GM19351 (cell line): ENCODE data around the gene ZFP2.
"Not testable (repeated sequence)": the region's sequence is repeated elsewhere in the genome, so short reads cannot be mapped to it uniquely, and the experiment has no call there.

ENCODE experiments used
- ATAC-seq: cut with Tn5 transposase; IDR thresholded peaks from one replicate; pipeline ENCODE4 v1.9.1; 2021; ENCODE audit warnings: mild to moderate bottlenecking, moderate library complexity; ENCODE audit not compliant: unreplicated experiment

Gene ZFP2

DNA sequence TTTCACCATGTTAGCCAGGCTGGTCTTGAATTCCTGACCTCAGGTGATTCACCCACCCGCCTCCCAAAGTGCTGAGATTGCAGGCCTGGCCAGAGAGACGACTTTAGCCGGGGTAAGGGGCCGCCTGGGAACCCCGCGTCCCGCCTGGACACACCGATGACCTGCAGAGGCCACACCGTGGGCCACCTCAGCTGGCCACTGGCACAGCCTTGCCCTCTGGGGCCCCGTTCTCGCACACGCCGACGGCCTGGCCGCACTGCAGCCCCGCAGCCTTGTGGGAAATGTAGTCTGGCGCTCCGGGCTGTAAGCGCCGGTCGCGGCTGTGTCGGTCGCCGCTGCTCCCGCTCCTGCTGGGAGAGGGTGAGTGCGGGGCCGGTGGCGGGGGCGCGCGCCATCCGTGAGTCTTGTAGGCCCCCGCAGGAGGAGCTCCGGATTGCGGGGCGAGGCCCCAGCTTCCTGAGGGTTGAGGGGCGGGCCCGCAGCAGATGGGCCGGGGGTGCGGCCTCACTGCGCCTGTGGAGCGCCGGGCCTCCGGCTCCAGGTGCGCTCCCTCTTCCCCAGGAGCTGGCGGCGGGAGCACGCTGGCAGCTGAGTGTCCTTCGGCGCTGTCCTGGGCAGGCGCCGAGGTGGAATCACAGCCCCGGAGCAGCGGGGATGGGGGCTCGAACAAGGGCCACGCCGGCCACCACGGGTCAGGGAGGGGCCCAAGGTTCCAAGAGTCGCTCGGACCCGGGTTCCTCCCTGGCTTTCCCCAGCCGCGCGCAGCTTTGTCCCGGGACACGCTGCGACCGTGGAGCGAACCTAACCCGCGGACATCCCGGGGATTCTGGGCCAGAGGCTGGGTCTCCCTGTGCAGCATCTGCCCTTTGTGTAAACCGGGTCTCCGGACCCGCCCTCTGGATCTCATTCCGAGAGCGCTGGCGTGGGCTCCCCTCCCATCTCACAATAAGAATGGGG is at the start of gene ZFP2:
Gene ZFP2, plus strand, starts transcription at position 299 of the 957 bp plus-strand sequence. CDS start 35,401 bp downstream, outside the sequence.
- ATAC-seq, result no peak

DNA sequence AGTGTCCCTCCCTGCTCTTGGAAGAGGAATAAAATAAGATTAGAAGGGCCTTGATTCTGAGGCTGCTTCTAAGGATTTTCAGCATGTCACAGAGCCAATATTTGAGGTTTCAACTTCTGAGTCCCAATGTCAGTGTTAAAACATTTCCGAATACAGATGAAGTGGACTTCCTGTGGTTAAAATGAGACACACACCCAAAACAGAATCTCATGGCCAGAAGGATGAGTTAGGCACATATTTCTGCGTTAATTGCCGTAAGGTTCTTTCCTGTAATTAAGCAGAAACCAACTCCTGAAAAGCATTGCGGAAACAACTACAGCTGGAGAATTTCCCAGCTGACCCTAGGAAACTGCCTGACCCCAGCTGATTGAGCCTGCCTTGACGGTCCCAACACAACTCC is 46.4 kb upstream of the ZFP2 start:
- ATAC-seq, result no peak

DNA sequence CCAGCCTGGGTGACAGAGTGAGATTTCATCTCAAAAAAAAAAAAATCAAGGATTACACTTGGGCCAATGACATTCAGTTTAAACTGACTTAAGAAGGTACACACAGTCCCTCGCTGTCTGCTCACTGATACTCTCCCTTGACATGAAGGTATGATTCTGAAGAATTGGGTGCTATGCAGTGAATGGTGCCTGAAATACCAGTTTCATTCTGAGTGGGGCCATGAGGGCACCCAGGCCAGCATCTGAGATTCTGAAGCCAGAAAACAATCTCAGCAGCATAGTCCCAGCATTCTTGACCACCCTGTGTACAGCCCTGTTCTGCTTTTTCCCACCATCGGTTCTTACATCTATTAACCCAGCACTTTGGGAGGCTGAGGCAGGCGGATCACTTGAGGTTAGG is 43.8 kb upstream of the ZFP2 start:
- ATAC-seq, result no peak

DNA sequence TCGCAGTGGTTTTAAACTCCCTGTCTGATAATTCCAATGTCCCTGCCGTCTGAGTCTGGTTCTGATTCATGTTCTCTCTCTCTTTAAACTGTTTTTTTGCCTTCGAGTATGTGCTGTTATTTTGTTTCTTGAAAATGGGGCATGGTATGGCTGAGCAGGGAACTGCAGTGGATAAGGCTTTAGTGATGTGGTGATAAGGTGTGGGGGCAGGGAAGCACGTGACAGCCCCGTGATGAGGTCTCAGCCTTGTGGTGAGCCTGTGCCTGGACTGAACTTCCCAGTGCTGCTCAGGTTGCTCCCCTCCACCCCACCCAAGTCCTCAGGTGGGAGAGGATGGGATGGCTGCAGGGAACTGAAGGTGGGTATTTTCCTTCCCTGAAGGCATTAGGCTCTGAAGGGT is 41.4 kb upstream of the ZFP2 start:
- ATAC-seq, result no peak

DNA sequence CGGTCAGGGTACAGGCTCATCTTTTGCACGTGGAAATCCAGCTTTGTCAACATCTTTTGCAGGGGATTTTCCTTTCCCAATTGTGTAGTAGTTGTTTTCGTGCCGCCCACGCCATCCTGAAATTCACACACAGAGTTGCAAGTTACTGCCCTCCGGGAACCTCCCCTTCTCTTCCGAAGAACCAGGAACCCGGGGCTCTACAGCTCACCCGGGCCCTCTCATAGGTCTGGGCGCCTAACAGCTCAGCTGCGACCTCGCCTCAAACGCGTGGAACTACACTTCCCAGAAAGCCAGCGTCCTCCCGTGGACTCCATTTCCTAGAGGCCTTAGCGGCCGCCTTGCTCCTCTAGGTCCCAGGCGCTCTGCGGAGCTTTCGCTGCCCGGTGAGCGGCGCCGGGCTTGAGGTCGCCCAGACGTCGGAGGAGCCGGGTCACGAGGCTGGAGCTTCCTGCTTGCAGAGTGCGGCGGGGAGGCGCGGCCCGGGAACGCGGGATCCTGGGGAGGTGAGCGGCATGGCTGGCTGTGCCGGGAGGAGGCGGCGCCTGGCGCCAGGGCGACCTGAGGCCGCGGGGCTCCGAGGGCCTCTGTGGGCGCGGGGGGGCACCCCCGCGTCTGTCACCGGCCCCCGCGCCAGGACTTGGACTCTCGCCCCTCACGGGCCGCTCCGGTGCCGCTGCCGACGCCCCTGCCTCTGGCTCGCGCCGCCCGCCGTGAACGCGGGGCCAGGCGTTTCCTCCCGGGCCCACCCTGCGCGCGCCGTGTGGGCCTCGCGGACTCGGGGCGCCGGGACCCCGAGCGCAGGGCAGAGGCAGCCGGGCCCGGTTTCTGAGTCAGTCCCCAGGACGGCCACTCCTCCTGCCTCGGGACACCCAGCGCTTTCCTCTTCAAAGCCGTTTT is 35.8 kb upstream of the ZFP2 start, which contains the start of gene ZNF354B:
Gene ZNF354B, plus strand, starts transcription at position 329 of the 897 bp plus-strand sequence. CDS start 1,095 bp downstream, outside the sequence.
- ATAC-seq, result peak; percentile 98

DNA sequence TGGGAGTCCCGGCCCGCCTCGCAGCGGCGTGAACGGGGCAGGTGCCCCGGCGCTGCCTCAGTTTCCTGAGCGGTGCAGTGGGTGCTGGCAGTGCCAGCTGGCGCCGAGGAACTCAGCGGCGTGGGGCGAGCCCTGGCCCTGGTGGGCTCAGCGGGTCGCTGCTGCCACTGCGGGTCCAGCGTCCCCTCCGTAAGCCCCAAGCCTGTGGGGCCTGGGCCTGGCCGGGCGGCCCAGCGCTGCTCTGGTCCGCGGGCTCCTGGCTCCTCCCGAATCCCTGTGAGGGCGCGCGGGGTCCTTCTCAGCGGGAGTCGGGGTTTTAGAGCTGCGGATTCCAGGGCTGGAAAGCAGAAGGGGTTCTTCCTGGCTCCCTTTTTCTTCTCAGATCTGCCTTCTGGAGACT is 35.1 kb upstream of the ZFP2 start:
- ATAC-seq, result peak; percentile 2

DNA sequence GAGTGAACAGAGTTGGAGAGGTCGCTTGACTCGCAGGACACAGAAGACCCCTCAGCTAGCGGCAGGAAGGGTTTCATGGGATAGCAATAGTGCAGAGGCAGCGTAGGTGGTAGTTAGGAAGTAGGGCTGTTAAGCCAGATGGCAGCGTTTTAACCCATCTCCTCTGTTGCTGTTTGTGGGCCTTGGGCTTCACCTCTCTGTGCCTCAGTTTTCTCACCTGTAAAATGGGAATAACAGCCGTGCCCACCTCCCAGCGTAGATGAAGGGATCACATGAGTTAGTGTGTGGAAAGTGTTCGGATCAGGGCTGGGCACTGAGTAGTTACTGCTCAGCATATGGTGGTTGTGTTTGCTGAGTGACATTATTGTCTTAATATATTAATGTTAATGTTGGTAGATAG is 34.1 kb upstream of the ZFP2 start:
- ATAC-seq, result no peak

DNA sequence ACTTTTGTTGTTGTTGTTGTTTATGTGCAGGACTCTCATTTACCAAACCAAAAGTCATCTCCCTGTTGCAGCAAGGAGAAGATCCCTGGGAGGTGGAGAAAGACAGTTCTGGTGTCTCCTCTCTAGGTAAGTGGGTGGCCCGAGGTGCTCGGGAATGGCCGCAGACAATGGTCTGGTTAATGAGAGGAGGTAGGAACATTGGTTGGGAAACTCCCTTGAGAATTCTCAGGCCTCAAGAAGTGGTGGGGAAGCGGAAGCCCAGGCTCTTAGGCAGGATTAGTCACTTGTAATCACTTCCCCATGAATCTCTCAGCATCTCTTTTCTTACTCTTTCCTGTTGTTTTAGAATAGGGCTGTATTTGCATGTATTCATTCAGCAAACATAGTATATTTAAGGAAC is 28.8 kb upstream of the ZFP2 start:
- ATAC-seq, result no peak

DNA sequence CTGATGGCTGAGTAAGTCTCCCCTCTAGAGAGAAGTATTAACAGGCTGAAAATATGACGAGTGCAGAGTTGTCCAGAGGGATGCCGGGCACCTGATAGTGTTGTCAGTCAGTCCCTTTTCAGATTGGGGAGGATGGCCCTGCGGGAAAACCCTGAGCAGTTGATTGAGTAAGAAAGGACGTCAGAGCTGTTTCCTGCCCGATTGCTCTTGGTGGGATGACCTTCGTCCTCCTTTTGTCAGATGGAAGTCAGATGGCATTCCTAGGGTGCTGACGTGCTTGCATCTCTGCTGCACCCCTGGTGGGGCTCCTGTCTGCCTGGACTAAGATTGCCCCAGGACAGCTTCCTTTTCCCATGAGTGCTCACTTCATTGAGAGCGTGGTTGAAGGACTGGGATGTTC is 26.1 kb upstream of the ZFP2 start:
- no peak for ATAC-seq

DNA sequence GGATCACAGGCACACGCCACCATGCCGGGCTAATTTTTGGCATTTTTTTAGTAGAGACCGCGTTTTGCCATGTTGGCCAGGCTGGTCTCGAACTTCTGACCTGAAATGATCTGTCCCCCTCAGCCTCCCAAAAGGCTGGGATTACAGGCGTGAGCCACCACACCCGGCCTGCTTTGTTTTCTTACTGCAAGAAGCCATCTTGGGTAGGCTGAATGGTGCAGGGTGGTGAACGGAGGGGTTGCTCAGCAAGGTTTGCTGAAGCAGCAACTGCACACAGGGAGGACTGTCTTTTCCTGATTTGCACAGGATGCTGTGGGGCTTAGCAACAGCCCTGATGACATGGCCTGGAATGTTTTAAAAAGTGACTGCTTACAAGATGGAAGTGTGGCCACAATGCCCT is 25.3 kb upstream of the ZFP2 start:
- no peak for ATAC-seq

DNA sequence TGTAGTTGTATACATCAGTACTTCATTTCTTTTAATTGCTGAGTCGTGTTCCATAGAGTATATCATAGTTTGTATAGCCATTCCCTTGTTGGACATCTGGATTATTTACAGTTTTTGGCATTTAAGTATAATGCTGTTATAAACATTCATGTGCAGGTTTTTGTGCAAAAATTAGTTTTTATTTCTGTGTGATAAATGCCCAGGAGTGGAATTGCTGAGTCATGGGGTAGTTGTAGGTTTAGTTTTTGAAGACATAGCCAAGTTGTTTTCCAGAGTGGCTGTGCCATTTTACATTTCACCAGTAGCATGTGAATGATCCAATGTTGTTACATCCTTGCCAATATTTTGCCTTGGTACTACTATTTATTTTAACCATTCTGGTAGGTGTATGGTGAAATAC is 23.4 kb upstream of the ZFP2 start:
- no peak for ATAC-seq

DNA sequence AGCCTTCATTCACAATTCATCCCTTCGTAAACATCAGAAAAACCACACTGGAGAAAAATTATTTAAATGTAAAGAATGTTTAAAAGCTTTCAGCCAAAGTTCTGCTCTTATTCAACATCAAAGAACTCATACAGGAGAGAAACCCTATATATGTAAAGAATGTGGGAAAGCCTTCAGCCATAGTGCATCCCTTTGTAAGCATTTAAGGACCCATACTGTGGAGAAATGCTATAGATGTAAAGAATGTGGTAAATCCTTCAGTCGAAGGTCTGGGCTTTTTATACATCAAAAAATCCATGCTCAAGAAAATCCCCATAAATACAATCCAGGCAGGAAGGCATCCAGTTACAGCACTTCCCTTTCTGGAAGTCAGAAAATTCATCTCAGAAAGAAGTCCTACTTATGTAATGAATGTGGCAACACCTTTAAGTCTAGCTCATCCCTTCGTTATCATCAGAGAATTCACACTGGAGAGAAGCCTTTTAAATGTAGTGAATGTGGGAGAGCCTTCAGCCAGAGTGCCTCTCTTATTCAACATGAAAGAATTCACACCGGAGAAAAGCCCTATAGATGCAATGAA is 12.5 kb upstream of the ZFP2 start:
- not testable (repeated sequence) for ATAC-seq

DNA sequence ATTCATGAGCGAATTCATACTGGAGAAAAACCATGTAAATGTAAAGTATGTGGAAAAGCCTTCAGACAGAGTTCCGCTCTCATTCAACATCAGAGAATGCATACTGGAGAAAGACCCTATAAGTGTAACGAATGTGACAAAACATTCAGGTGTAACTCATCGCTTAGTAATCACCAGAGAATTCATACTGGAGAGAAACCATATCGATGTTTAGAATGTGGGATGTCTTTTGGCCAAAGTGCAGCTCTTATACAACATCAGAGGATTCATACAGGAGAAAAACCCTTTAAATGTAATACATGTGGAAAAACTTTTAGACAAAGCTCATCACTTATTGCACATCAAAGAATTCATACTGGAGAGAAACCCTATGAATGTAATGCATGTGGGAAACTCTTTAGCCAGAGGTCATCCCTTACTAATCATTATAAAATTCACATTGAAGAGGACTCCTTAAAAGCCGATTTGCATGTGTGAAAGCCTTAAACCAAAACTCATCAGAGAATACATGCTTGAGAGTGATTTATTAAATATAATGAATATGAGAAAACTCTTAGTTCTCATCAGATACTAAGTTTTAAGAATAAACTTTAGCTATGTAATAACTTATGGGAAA is 11.8 kb upstream of the ZFP2 start:
- no peak for ATAC-seq

DNA sequence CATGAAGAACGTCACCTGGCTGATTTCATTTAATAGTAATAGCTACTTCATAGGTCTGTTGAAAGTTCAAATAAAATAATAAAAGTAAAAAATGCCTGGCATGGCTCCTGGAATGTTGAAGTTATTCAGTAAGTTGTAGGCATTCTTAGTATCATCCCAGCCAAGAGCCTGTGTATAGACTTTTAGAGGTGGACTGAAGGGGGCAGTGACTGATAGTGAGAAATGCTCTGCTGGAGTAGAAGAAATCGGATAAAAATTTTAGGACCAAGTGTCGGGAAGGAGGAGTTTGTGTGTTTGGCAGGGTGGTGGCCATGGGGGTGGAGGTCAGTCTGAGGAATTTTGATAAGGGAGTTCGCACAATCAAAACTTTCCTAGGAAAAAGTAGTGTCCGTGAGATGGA is 3.6 kb downstream of the ZFP2 start:
- no peak for ATAC-seq

DNA sequence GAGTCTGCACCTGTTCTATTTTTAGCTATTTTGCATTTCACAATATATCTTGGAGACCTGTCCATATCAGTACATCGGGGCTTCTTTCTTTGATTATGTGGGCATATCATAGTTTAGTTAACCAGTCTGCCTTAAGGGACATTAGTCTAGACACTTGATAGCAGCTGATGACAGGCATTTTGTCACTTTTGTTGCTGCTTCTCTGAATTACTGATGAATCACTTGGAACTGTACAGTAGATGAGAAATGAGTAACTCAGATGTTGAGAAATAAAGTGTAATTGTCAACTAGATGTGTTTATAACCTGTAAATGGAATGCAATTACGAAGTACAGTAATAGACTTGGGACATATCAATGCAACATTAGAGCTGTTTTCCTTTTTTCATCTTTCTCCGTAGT is 7.1 kb downstream of the ZFP2 start:
- ATAC-seq, result no peak

DNA sequence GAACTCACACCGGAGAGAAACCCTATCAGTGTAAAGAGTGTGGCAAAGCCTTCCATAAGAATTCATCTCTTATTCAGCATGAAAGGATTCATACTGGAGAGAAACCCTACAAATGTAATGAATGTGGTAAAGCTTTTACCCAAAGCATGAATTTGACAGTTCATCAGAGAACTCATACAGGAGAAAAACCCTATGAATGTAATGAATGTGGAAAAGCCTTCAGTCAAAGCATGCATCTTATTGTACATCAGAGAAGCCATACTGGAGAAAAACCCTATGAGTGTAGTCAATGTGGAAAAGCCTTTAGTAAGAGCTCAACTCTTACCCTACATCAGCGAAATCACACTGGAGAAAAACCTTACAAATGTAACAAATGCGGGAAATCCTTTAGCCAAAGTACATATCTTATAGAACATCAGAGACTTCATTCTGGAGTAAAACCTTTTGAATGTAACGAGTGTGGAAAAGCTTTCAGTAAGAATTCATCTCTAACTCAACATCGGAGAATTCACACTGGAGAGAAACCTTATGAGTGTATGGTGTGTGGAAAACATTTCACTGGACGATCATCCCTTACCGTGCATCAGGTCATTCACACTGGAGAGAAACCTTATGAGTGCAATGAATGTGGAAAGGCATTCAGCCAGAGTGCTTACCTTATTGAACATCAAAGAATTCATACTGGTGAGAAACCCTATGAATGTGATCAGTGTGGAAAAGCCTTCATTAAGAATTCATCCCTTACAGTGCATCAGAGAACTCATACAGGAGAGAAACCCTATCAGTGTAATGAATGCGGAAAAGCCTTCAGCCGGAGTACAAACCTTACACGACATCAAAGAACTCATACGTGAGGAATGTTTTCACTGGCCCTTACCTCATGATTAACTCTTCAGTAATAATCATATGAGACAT is 36.4 kb downstream of the ZFP2 start:
- ATAC-seq, result no peak

DNA sequence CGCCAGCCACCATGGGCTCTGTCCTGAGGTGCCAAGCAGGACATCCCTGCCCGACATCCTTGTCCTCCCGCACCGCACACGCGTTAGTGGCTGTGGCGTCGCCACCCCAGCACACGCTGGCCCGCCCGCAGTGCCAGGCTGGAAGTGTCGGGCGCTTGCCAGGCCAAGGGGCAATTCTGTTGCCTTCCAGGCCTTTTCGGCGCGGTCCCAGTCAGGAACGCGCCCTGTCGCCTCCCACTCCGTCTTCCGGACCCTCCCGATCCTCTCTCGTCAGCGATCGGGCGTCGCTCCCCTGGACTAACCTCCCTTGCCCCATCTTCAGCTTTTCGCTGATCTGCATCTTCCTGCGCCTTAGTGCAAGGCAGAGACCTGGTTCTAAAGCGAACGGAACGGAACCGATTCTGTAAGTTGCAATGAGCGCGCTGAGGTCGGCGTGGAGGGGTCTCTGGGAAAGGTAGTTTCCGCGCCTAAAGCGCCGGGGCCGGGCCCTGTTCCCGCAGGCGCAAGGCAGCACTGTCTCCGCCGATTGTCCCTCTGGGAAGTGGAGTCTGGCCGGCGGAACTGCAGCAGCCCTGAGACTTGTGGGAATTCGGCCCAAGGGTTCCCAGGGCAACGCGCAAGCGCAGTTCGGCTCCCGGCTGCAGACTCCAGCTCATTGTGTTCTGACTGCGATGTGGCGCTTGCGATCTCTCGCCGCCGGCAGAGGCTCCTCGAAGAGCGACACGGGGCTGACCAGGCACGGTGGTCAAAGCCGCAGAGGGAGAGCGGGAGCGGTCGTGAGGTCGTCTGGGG is 45.1 kb downstream of the ZFP2 start, which contains the start of gene ZNF454:
Gene ZNF454, plus strand, starts transcription at position 630 of the 792 bp plus-strand sequence. CDS start 1,594 bp downstream, outside the sequence.
- no peak for ATAC-seq

DNA sequence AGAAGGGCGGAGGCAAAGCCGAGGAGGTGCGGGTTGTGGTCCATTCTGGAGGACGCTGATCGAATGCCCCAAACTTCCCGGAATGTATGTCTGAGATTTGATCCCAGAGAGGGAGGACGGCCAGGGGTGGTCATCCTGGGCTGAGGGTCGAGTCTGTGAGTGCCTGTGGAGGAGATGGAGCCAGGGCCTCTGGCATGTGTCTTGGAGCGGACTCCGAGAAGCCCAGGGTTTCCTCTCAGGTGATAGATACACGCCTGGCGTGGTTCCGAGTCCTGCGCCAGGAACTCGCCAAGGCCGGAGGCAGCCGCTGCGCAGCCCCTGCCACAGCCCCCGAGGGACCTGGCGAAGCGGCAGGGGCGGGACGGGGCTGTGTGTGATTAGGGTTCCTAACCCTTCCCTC is 45.6 kb downstream of the ZFP2 start:
- no peak for ATAC-seq
